ENCODE measurements around the gene HAUS7.

The HAUS7 gene

GRCh38 chrX:153433781-153434285, 36.5 kb downstream of the HAUS7 start:
- no peak for DNase-seq

GRCh38 chrX:153433161-153433680, 37.2 kb downstream of the HAUS7 start:
- no peak for DNase-seq

- DNase-seq, result no peak
These were observed 39.6 kb downstream of the HAUS7 start for GRCh38 chrX:153430796-153431195.

GRCh38 chrX:153426204-153426603, 44.2 kb downstream of the HAUS7 start:
- no peak for DNase-seq

GRCh38 chrX:153423652-153424051, 46.7 kb downstream of the HAUS7 start:
- DNase-seq, result no peak

- DNase-seq, result no peak
These were observed 48.5 kb downstream of the HAUS7 start for GRCh38 chrX:153421856-153422255.

GRCh38 chrX:153420851-153421599, 49.4 kb downstream of the HAUS7 start:
- DNase-seq, result no peak

GRCh38 chrX:153417637-153418036, 52.7 kb downstream of the HAUS7 start:
- no peak for DNase-seq

- DNase-seq, result no peak
These were observed 53.5 kb downstream of the HAUS7 start for GRCh38 chrX:153416781-153417450.

GRCh38 chrX:153414856-153415510, 55.4 kb downstream of the HAUS7 start:
- no peak for DNase-seq

GRCh38 chrX:153413731-153414130, 56.6 kb downstream of the HAUS7 start:
- DNase-seq, result no peak

- DNase-seq, result no peak
These were observed 57.3 kb downstream of the HAUS7 start for GRCh38 chrX:153412746-153413720.

- no peak for DNase-seq
These were observed 58.3 kb downstream of the HAUS7 start for GRCh38 chrX:153411988-153412574.

- DNase-seq, result peak; percentile 45
These were observed 59.0 kb downstream of the HAUS7 start, which contains the start of gene ZFP92 for GRCh38 chrX:153411255-153411987. ZFP92 (plus strand) TSS chrX:153411472; CDS start chrX:153418323, 6,851 bp downstream.

- DNase-seq, result no peak
These were observed 59.5 kb downstream of the HAUS7 start for GRCh38 chrX:153410888-153411254.

GRCh38 chrX:153410373-153410772, 60.0 kb downstream of the HAUS7 start:
- no peak for DNase-seq

GRCh38 chrX:153409414-153410101, 60.8 kb downstream of the HAUS7 start:
- no peak for DNase-seq

GRCh38 chrX:153408871-153409351, 61.5 kb downstream of the HAUS7 start:
- DNase-seq, result no peak

GRCh38 chrX:153408221-153408721, 62.1 kb downstream of the HAUS7 start:
- DNase-seq, result no peak

- DNase-seq, result no peak
These were observed 62.6 kb downstream of the HAUS7 start for GRCh38 chrX:153407736-153408135.
